Breast epithelium (tissue), 3 donors: ENCODE measurements around the gene DDAH2.

Source experiments
- CTCF ChIP-seq, 3 donors: fragments of 450-650 bp; IDR thresholded peaks; one replicate each; pipeline ENCODE4 v1.5.1; 2016 to 2017; ENCODE audit warnings: antibody characterized with exemption in 3 of 3, mild to moderate bottlenecking in 3 of 3, moderate library complexity in 3 of 3
- POLR2AphosphoS5 ChIP-seq, 3 donors: sonication (generic); formaldehyde crosslinking; IDR thresholded peaks; one replicate each; pipeline ENCODE4 v1.6.1; 2017; ENCODE audit warnings: antibody characterized with exemption in 3 of 3

GRCh38 chr6:31730631-31731086, 1.6 kb upstream of the DDAH2 start:
- no peak for TF ChIP-seq CTCF (IDR thresholded peaks at IDR 0.05)
- no peak for TF ChIP-seq POLR2AphosphoS5 (IDR thresholded peaks at IDR 0.05)
